Brain microvascular endothelial cell (primary cell): ENCODE data around the gene KCTD18.

ENCODE experiments used
- DNase-seq: peaks from one replicate; pipeline ENCODE4 v3.0.0-alpha.2; 2020
- H3K27ac ChIP-seq: fragments of 250-450 bp; sonication (Bioruptor Pico); 2 replicates; pipeline ENCODE4 v1.5.1; 2020; ENCODE audit warnings: mild to moderate bottlenecking, moderate library complexity
- H3K27me3 ChIP-seq: fragments of 250-450 bp; sonication (Bioruptor Pico); replicated peaks from 2 replicates; pipeline ENCODE4 v1.5.1; 2020; ENCODE audit warnings: mild to moderate bottlenecking
- H3K36me3 ChIP-seq: fragments of 250-450 bp; sonication (Bioruptor Pico); replicated peaks from 2 replicates; pipeline ENCODE4 v1.5.1; 2020; ENCODE audit warnings: mild to moderate bottlenecking
- H3K4me3 ChIP-seq: 2 replicates; pipeline ENCODE4 v1.5.1; 2011; ENCODE audit warnings: low read depth, mild to moderate bottlenecking, control low read depth, low read length, moderate library complexity
- CTCF ChIP-seq: IDR thresholded peaks from 2 replicates; pipeline ENCODE4 v1.5.1; 2011; ENCODE audit warnings: low read depth, mild to moderate bottlenecking, moderate library complexity, low read length, control low read depth, inconsistent platforms; ENCODE audit errors: missing control alignments
- in situ Hi-C: cut with HindIII; loops from 2 replicates; pipeline ENCODE4 v1.10.0; 2017; ENCODE audit warnings: low sequenced_read_pairs, low pct_ligation_motif_present

Gene KCTD18

DNA sequence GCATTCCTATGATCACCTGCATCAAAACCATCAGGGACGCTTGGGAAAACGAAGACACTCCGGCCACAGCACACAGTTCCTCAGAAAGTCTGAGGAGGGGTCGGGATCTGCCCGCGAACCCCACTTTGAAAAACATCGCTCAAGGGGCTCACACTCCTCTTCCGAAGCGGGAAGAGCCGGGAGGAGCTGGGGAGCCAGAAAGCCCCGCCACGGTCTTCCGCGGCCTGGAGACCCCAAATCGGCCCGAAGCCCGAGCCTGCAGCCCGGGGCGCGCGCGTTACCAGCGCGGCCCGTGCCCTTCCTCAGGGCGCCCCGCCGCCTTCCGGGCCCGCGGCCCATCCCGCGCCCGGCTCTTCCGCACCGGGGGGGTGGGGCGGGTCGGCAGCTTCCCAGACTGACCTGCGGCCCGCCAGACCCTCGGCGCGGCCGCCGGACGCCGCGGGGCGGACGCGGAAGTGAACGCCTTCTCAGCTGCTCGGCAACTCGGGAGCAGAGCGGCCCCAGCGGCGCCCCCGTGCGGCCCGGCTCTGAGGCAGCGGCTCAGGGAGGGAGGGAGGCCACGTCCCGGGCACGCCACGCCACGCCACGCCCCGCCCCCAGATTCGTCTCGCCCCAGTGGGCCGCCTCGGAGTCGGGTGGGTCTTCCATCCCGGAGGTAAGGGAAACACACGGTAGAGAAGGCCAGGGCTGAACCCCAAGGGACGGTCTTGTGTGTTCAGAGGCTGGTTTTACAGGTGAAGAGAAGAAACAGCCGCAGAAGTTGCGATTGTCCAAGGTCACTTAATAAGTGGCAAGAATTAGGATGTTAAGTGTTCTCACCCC lies at the start of gene KCTD18:
Gene KCTD18, minus strand, starts transcription at position 457 of the 822 bp plus-strand sequence. CDS start 3,052 bp downstream, outside the sequence.
- peak; percentile 73 for DNase-seq
- Histone ChIP-seq H3K27ac (peak within 1 kb of the TSS; percentile 51), H3K27me3 (no peaks in the 10 kb centered on the region), H3K36me3 (no peaks in the 10 kb centered on the region), H3K4me3 (peak within 1 kb of the TSS; percentile 73)
- in situ Hi-C loops: no loop called here
- peak; percentile 67 for TF ChIP-seq CTCF

DNA sequence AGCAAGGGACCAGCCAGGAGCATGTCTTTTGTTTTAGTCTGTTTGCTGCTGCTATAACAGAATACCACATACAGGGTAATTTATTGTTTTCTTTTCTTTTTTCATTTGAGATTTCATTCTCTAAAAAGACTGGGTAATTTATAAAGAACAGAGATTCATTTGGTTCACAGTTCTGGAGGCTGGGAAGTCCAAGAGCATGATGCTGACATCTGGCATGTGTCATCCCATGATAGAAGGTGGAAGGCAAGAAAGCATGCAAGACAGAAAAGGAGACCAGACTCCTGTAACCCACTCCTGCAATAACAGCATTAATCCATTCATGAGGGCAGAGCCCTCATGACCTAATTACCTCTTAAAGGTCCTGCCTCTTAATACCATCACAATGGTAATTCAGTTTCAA lies 30.9 kb upstream of the KCTD18 start:
- no peak overlapping the region for H3K4me3 ChIP-seq
- no peak for TF ChIP-seq CTCF
- no peak for DNase-seq
- H3K36me3 ChIP-seq: no peaks in the 10 kb centered on the region
- in situ Hi-C loops: no loop called here
- H3K27ac ChIP-seq: no peak overlapping the region
- H3K27me3 ChIP-seq: no peaks in the 10 kb centered on the region

DNA sequence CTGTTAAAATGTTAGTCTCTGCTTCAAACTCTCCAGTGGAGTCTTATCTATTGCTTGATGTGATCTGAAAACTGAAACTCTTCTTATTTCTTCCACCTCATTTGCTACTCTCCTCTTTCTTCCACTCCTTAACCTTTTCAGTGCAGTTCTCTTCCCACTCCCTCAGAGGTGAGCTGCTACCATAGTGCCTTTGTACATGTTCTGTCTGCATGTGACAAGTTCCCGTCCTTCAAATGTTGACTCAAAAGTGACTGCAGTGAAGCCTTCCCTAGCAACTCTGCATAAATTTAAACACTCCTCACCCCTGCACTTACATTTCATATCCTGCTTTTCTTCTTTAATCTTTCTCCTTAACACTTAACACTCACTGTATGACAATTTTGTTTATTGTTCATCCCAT lies 28.3 kb upstream of the KCTD18 start:
- DNase-seq: no peak
- Histone ChIP-seq H3K4me3 (no peak overlapping the region), H3K27me3 (no peaks in the 10 kb centered on the region), H3K27ac (no peak overlapping the region), H3K36me3 (no peaks in the 10 kb centered on the region)
- no peak for TF ChIP-seq CTCF
- in situ Hi-C loops: no loop called here

DNA sequence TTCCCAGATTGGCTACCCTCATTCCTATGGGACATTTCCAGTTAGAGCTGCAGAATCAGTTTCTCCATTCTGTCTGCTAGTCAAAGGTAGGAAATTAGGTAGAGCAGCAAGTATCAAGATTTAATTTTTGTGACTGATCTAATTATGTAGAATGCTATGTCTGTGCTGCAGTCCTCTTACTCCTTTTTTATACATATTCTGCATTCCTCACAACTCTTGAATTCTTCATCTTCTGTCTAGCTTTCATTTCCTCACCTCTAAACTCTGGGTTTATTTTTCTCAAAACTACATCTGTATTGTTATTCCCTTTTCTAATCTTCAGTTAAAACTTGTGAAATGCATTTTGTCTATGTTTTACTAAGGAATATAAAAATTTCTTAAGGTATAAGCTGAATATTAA lies 24.7 kb upstream of the KCTD18 start:
- TF ChIP-seq CTCF: no peak
- no peaks in the 10 kb centered on the region for H3K27me3 ChIP-seq
- H3K4me3 ChIP-seq: no peak overlapping the region
- DNase-seq: no peak
- H3K36me3 ChIP-seq: no peaks in the 10 kb centered on the region
- in situ Hi-C loops: no loop called here
- H3K27ac ChIP-seq: no peak overlapping the region

- H3K27me3 ChIP-seq: no peaks in the 10 kb centered on the region
- H3K4me3 ChIP-seq: no peak overlapping the region
- no peak overlapping the region for H3K27ac ChIP-seq
- no peak for TF ChIP-seq CTCF
- no peaks in the 10 kb centered on the region for H3K36me3 ChIP-seq
- DNase-seq: no peak
- in situ Hi-C loops: no loop called here
Measured at GRCh38 chr2:200533754-200534153, 23.9 kb upstream of the KCTD18 start.

DNA sequence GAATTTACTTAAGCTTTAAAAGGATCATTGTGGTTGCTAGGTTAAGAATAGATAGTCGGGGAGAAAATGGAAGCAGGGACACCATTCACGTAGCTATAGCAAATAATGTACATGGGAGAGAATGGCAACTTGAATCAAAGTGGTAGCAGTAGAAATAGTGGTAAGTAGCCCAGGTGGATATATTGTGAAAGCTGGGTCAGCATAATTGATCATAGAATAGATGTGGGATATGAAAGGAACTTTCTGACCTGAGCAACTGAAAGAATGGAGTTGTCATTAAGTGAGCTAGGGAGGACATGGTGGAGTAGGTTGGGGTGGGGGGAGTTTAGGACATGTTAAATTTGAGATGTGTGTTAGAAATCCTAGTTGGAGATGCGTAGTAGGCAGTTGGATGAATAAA lies 18.4 kb upstream of the KCTD18 start:
- no peak for DNase-seq
- in situ Hi-C loops: no loop called here
- H3K27me3 ChIP-seq: no peaks in the 10 kb centered on the region
- no peak for TF ChIP-seq CTCF
- no peak overlapping the region for H3K4me3 ChIP-seq
- no peaks in the 10 kb centered on the region for H3K36me3 ChIP-seq
- H3K27ac ChIP-seq: no peak overlapping the region
